ENCODE results near the gene RPS6KC1.

- TF ChIP-seq CTCF (conservative IDR thresholded peaks at IDR 0.05; ENCODE audit: low read length) (no peak), EZH2phosphoT487 (IDR thresholded peaks at IDR 0.05; ENCODE audit: borderline replicate concordance) (no peak)
Observed at GRCh38 chr1:213162862-213163261, 111.8 kb downstream of the RPS6KC1 start.

Measured in Loucy (cell line).